ENCODE measurements around the gene GAGE12J. TPM values are rescaled to one million over a fixed set of nuclear protein-coding genes. Genes with fewer than 3 reads are reported as not detected.
"Not testable (repeated sequence)": the region's sequence is repeated elsewhere in the genome, so short reads cannot be mapped to it uniquely, and the experiment has no call there.

Gene GAGE12J
- total RNA-seq, 1 experiment from 2014 or later = not detected

GRCh38 chrX:49331841-49332240 is 10.0 kb downstream of the GAGE12J start:
- H3K4me3 Mint-ChIP-seq (ENCODE audit: unreplicated experiment); H3K36me3 ChIP-seq (ENCODE audit: control insufficient read depth, insufficient read depth, low read length); intact Hi-C loops (cut with micrococcal nuclease; ENCODE audit: unreplicated experiment); DNase-seq; H3K9me3 Mint-ChIP-seq (ENCODE audit: unreplicated experiment); BruUV-seq (replicated peaks); CTCF ChIA-PET; H3K4me1 ChIP-seq; H3K27ac Mint-ChIP-seq (ENCODE audit: unreplicated experiment); POLR2A ChIA-PET; H3K9me3 ChIP-seq; H3K4me3 ChIP-seq (ENCODE audit: low read depth, low read length); H3K36me3 Mint-ChIP-seq (ENCODE audit: insufficient read depth, unreplicated experiment); H3K27me3 ChIP-seq (replicated peaks; ENCODE audit: control insufficient read depth, insufficient read depth, low read length); H3K4me1 Mint-ChIP-seq (ENCODE audit: low read depth, unreplicated experiment); H3K27me3 Mint-ChIP-seq (ENCODE audit: insufficient read depth, unreplicated experiment): not testable (repeated sequence)

DNA sequence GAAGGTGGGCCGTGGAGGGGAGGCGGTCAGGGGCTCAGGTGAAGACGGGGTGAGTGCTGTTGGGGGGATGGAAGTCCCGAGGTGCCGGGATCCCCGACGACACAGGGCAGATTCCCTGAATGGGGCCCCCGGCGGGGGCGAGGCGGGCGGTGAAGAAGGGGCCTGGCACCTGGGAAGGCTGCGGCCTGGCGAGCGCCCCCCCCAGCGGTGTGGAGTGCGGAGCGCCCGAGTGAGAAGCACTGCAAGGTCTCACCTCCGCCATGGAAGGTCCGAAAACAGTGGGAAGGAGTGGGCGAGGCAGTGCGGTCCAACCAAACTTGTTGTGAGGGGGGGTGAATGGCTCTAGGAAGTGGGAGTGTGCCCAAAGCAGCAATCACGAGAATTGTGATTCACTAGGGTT is 19.6 kb downstream of the GAGE12J start:
- CTCF ChIA-PET; H3K27me3 Mint-ChIP-seq (ENCODE audit: insufficient read depth, unreplicated experiment); intact Hi-C loops (cut with micrococcal nuclease; ENCODE audit: unreplicated experiment): not testable (repeated sequence)

DNA sequence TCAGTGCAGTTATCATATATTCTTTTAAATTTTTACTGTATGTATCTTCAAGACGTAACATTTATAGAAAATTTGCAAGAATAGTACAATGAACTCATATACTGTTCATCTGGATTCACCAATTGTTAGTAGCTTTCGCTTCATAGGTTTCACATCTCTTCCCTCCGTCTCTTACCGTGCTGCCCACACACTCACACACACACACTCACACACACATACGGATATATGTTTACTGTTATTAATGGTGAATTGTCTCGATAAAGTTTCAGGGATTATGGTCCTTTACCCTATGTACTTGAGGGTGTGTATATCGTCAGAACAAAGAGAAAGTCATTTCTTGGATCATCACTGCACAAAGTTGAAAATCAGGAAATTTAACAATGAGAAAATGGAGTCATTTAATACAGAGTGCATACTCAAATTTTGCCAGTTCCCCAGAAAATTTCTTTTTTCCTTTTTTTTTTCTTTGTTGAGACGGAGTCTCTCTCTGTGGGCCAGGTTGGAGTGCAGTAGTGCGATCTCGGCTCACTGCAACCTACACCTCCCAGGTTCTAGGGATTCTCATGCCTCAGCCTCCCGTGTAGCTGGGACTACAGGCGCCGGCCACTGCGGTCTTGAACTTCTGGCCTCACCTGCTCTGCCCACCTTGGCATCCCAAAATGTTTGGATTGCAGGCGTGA is 22.8 kb downstream of the GAGE12J start:
- DNase-seq = peak in 1 of 2 experiments; percentile 2
- H3K27me3 ChIP-seq (replicated peaks; ENCODE audit: control insufficient read depth, insufficient read depth, low read length); H3K9me3 ChIP-seq; BruUV-seq (replicated peaks); H3K4me3 Mint-ChIP-seq (ENCODE audit: unreplicated experiment); H3K9me3 Mint-ChIP-seq (ENCODE audit: unreplicated experiment); H3K36me3 ChIP-seq (ENCODE audit: control insufficient read depth, insufficient read depth, low read length); intact Hi-C loops (cut with micrococcal nuclease; ENCODE audit: unreplicated experiment); H3K4me1 Mint-ChIP-seq (ENCODE audit: low read depth, unreplicated experiment); POLR2A ChIA-PET; H3K36me3 Mint-ChIP-seq (ENCODE audit: insufficient read depth, unreplicated experiment); H3K4me1 ChIP-seq; CTCF ChIA-PET; H3K27me3 Mint-ChIP-seq (ENCODE audit: insufficient read depth, unreplicated experiment); H3K4me3 ChIP-seq (ENCODE audit: low read depth, low read length); H3K27ac Mint-ChIP-seq (ENCODE audit: unreplicated experiment): not testable (repeated sequence)

More for the DNA sequence above, 19.6 kb downstream of the GAGE12J start:
- H3K4me1 Mint-ChIP-seq (ENCODE audit: low read depth, unreplicated experiment); BruUV-seq (replicated peaks); H3K9me3 Mint-ChIP-seq (ENCODE audit: unreplicated experiment); H3K36me3 ChIP-seq (ENCODE audit: control insufficient read depth, insufficient read depth, low read length); H3K4me3 Mint-ChIP-seq (ENCODE audit: unreplicated experiment); H3K27ac Mint-ChIP-seq (ENCODE audit: unreplicated experiment); POLR2A ChIA-PET; H3K4me3 ChIP-seq (ENCODE audit: low read depth, low read length); DNase-seq; H3K4me1 ChIP-seq; H3K27me3 ChIP-seq (replicated peaks; ENCODE audit: control insufficient read depth, insufficient read depth, low read length); H3K36me3 Mint-ChIP-seq (ENCODE audit: insufficient read depth, unreplicated experiment); H3K9me3 ChIP-seq: not testable (repeated sequence)

GRCh38 chrX:49345402-49345801 is 23.6 kb downstream of the GAGE12J start:
- H3K27me3 Mint-ChIP-seq (ENCODE audit: insufficient read depth, unreplicated experiment); H3K9me3 ChIP-seq; H3K9me3 Mint-ChIP-seq (ENCODE audit: unreplicated experiment); POLR2A ChIA-PET; BruUV-seq (replicated peaks); H3K36me3 Mint-ChIP-seq (ENCODE audit: insufficient read depth, unreplicated experiment); H3K27me3 ChIP-seq (replicated peaks; ENCODE audit: control insufficient read depth, insufficient read depth, low read length); H3K27ac Mint-ChIP-seq (ENCODE audit: unreplicated experiment); H3K4me3 ChIP-seq (ENCODE audit: low read depth, low read length); H3K4me1 Mint-ChIP-seq (ENCODE audit: low read depth, unreplicated experiment); CTCF ChIA-PET; H3K36me3 ChIP-seq (ENCODE audit: control insufficient read depth, insufficient read depth, low read length); H3K4me3 Mint-ChIP-seq (ENCODE audit: unreplicated experiment); intact Hi-C loops (cut with micrococcal nuclease; ENCODE audit: unreplicated experiment); H3K4me1 ChIP-seq: not testable (repeated sequence)
- peak in 1 of 2 experiments; percentile 3 for DNase-seq

GRCh38 chrX:49346150-49346549 is 24.3 kb downstream of the GAGE12J start:
- not testable (repeated sequence) for BruUV-seq (replicated peaks); H3K9me3 Mint-ChIP-seq (ENCODE audit: unreplicated experiment)

More at GRCh38 chrX:49346150-49346549, 24.3 kb downstream of the GAGE12J start:
- CTCF ChIA-PET; H3K9me3 ChIP-seq; H3K4me3 ChIP-seq (ENCODE audit: low read depth, low read length); H3K27ac Mint-ChIP-seq (ENCODE audit: unreplicated experiment); H3K27me3 ChIP-seq (replicated peaks; ENCODE audit: control insufficient read depth, insufficient read depth, low read length); POLR2A ChIA-PET; H3K4me3 Mint-ChIP-seq (ENCODE audit: unreplicated experiment); H3K4me1 ChIP-seq; H3K4me1 Mint-ChIP-seq (ENCODE audit: low read depth, unreplicated experiment); intact Hi-C loops (cut with micrococcal nuclease; ENCODE audit: unreplicated experiment); H3K36me3 Mint-ChIP-seq (ENCODE audit: insufficient read depth, unreplicated experiment); H3K36me3 ChIP-seq (ENCODE audit: control insufficient read depth, insufficient read depth, low read length); H3K27me3 Mint-ChIP-seq (ENCODE audit: insufficient read depth, unreplicated experiment): not testable (repeated sequence)
- peak in 1 of 2 experiments; percentile 14 for DNase-seq

Other genes with a start within 250 kb of the GAGE12J start
- 3.2 and 5.4 TPM in 2 replicates for gene PRAF2, start 248.0 kb upstream of the GAGE12J start, total RNA-seq (2022)
- 26.7 and 28.6 TPM in 2 replicates for gene WDR45, start 242.2 kb upstream of the GAGE12J start, total RNA-seq (2022)
- 25.4 and 25.6 TPM in 2 replicates for gene GPKOW, start 198.3 kb upstream of the GAGE12J start, total RNA-seq (2022)
- gene MAGIX, start 159.3 kb upstream of the GAGE12J start, total RNA-seq (2022) = 1.5 and 2.1 TPM in 2 replicates
- 54.2 and 73.9 TPM in 2 replicates for gene PLP2, start 150.1 kb upstream of the GAGE12J start, total RNA-seq (2022)
- 8.4 and 10.9 TPM in 2 replicates for gene PRICKLE3, start 135.7 kb upstream of the GAGE12J start, total RNA-seq (2022)
- 18.3 and 23.3 TPM in 2 replicates for gene SYP, start 121.8 kb upstream of the GAGE12J start, total RNA-seq (2022)
- gene CACNA1F, start 88.7 kb upstream of the GAGE12J start, total RNA-seq (2022) = 0.05 and 0.09 TPM in 2 replicates
- 16.7 and 17.4 TPM in 2 replicates for gene CCDC22, start 86.6 kb upstream of the GAGE12J start, total RNA-seq (2022)
- 0.84 and 0.88 TPM in 2 replicates for gene FOXP3, start 57.3 kb upstream of the GAGE12J start, total RNA-seq (2022)
- 3.9 and 4.3 TPM in 2 replicates for gene PPP1R3F, start 52.2 kb upstream of the GAGE12J start, total RNA-seq (2022)
- not detected in 2 replicates for gene GAGE10, start 18.4 kb upstream of the GAGE12J start, total RNA-seq (2022)
- gene GAGE13, start 9.5 kb downstream of the GAGE12J start, total RNA-seq (2022) = not detected in 2 replicates
- gene GAGE12C, start 210.1 kb downstream of the GAGE12J start, total RNA-seq (2022) = not detected in 2 replicates
- not detected in 2 replicates for gene GAGE12D, start 219.7 kb downstream of the GAGE12J start, total RNA-seq (2022)
- gene GAGE12E, start 229.3 kb downstream of the GAGE12J start, total RNA-seq (2022) = not detected in 2 replicates
- not detected in 2 replicates for gene GAGE12F, start 238.8 kb downstream of the GAGE12J start, total RNA-seq (2022)
- not detected in 2 replicates for gene GAGE12G, start 248.4 kb downstream of the GAGE12J start, total RNA-seq (2022)